Uterus (tissue), 4 donors: ENCODE data around the gene PAM. TPM values are rescaled to one million over a fixed set of nuclear protein-coding genes. Genes with fewer than 3 reads are reported as not detected.

Source experiments
- DNase-seq, 2 donors: peaks; one replicate each; pipeline ENCODE4 v3.0.0-alpha.2; 2019 to 2020
- H3K27ac ChIP-seq, 2 donors: fragments of 200-600 bp; sonication (generic); 1 replicate in 1 of 2; 2 replicates in 1 of 2; pipeline ENCODE4 v1.5.1; 2016 to 2018
- H3K27me3 ChIP-seq, 2 donors: fragments of 200-600 bp; sonication (generic); one replicate each; pipeline ENCODE4 v1.5.1; 2018 to 2019; ENCODE audit warnings: control low read depth in 1 of 2
- H3K36me3 ChIP-seq, 2 donors: fragments of 200-600 bp; sonication (generic); one replicate each; pipeline ENCODE4 v1.5.1; 2019; ENCODE audit warnings: control low read depth in 1 of 2
- H3K4me1 ChIP-seq, 2 donors: fragments of 200-600 bp; sonication (generic); one replicate each; pipeline ENCODE4 v1.5.1; 2018 to 2019; ENCODE audit warnings: control low read depth in 1 of 2
- H3K4me3 ChIP-seq, 2 donors: fragments of 200-600 bp; sonication (generic); 1 replicate in 1 of 2; 2 replicates in 1 of 2; pipeline ENCODE4 v1.5.1; 2018 to 2019; ENCODE audit warnings: mild to moderate bottlenecking in 1 of 2
- H3K9me3 ChIP-seq, 2 donors: fragments of 200-600 bp; sonication (generic); one replicate each; pipeline ENCODE4 v1.5.1; 2019; ENCODE audit warnings: control low read depth in 1 of 2
- CTCF ChIP-seq, 4 experiments: fragments of 200-600 bp in 2 of 4; fragments of 450-650 bp in 2 of 4; sonication (generic) in 2 of 4; IDR thresholded peaks; one replicate each; pipeline ENCODE4 v1.5.1; 2016 to 2019; ENCODE audit warnings: antibody characterized with exemption in 4 of 4, mild to moderate bottlenecking in 2 of 4, moderate library complexity in 1 of 4
- POLR2A ChIP-seq, 2 donors: fragments of 450-650 bp; IDR thresholded peaks; one replicate each; pipeline ENCODE4 v1.6.1; 2016; ENCODE audit warnings: antibody characterized with exemption in 2 of 2, mild to moderate bottlenecking in 1 of 2, moderate library complexity in 1 of 2
- intact Hi-C: fragments of 100-400 bp; cut with DNase I; formaldehyde crosslinking; loops from one replicate; pipeline ENCODE4 v1.15.1; 2023; ENCODE audit warnings: low total_unique reads
- total RNA-seq, 4 donors: library from RNA; depleted of rRNA in 3 of 4; stranded (reverse); fragments of >200 nt in 3 of 4; gene quantifications; one replicate each; pipeline versions ENCODE4 v1.1.0 to v1.2.4, GENCODE V29; 2014 to 2023
- donor health status: DM: yes; HTN: yes; CAD: no.

PAM gene
- total RNA-seq, 4 donors from 2014 or later = 101 to 502 (median 168) TPM

GRCh38 chr5:102794677-102795331 is 39.7 kb downstream of the PAM start:
- TF ChIP-seq CTCF (IDR thresholded peaks at IDR 0.05) = no peak
- TF ChIP-seq POLR2A (IDR thresholded peaks at IDR 0.05) = no peak
- DNase-seq = no peak
- H3K9me3 ChIP-seq = no peaks in the 10 kb centered on the region
- no peaks in the 10 kb centered on the region for H3K27me3 ChIP-seq
- no peaks in the 10 kb centered on the region for H3K36me3 ChIP-seq
- H3K27ac ChIP-seq = peak overlapping the region in 1 of 2 donors; percentile 44
- intact Hi-C loops = no loop called here
- H3K4me1 ChIP-seq = no peaks in the 10 kb centered on the region
- no peak overlapping the region for H3K4me3 ChIP-seq

DNA sequence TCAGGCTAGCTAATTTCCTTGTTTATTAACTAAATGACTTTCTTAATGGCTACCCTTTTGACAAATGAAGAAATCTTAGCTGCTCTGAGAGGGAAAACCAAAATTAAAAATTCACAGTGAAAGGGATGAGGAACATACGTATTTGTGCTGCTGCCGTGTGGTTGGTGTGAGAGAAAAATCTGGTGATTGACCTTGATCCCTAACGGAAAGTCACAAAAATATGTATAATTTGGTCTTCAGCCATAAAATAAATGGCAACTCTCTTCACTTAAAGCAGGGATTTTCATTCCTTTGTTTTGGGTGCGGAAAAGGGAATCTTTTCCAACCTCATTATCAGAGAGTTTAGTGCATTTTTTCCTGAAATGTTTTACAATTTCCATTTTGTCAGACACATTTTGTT is 40.4 kb downstream of the PAM start:
- peak overlapping the region in 1 of 2 donors; percentile 44 for H3K27ac ChIP-seq
- H3K27me3 ChIP-seq = no peaks in the 10 kb centered on the region
- H3K4me3 ChIP-seq = no peak overlapping the region
- no peaks in the 10 kb centered on the region for H3K9me3 ChIP-seq
- H3K36me3 ChIP-seq = no peaks in the 10 kb centered on the region
- no peak for DNase-seq
- TF ChIP-seq CTCF (IDR thresholded peaks at IDR 0.05) (no peak), POLR2A (IDR thresholded peaks at IDR 0.05) (no peak)
- intact Hi-C loops = no loop called here
- H3K4me1 ChIP-seq = no peaks in the 10 kb centered on the region

DNA sequence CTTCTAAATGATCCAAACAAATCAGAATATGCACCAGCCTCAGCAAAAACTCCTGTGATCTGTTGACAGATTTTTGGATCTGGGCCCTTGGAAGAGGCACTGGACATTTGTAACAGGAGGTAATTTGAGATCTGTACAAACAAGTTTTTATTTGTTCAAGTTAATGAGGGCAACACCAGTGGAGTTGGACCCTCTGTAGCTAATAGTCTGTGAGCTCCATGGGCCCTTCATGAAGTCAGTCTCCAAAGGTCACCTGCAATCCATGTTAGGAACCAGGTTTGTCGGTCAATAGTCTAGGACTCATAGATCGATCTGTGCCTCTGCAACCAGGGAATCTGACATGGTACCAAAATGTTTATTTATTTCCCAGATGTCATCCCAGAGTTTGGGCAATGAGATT is 40.9 kb downstream of the PAM start:
- no peaks in the 10 kb centered on the region for H3K4me1 ChIP-seq
- no peak for TF ChIP-seq CTCF (IDR thresholded peaks at IDR 0.05)
- no peak for TF ChIP-seq POLR2A (IDR thresholded peaks at IDR 0.05)
- intact Hi-C loops = no loop called here

GRCh38 chr5:102796498-102796897 is 41.4 kb downstream of the PAM start:
- no peak for TF ChIP-seq CTCF (IDR thresholded peaks at IDR 0.05)
- TF ChIP-seq POLR2A (IDR thresholded peaks at IDR 0.05) = no peak
- Histone ChIP-seq H3K4me1 (no peaks in the 10 kb centered on the region), H3K4me3 (no peak overlapping the region), H3K27me3 (no peaks in the 10 kb centered on the region), H3K9me3 (no peaks in the 10 kb centered on the region), H3K27ac (no peak overlapping the region), H3K36me3 (no peaks in the 10 kb centered on the region)
- intact Hi-C loops = no loop called here
- DNase-seq = no peak

More for the DNA sequence above, 40.9 kb downstream of the PAM start:
- H3K4me3 ChIP-seq = no peak overlapping the region
- H3K9me3 ChIP-seq = no peaks in the 10 kb centered on the region
- no peaks in the 10 kb centered on the region for H3K27me3 ChIP-seq
- no peak for DNase-seq
- H3K27ac ChIP-seq = no peak overlapping the region
- no peaks in the 10 kb centered on the region for H3K36me3 ChIP-seq

- no peak for DNase-seq
- intact Hi-C loops = no loop called here
- no peak for TF ChIP-seq POLR2A (IDR thresholded peaks at IDR 0.05)
- no peak for TF ChIP-seq CTCF (IDR thresholded peaks at IDR 0.05)
- Histone ChIP-seq H3K27ac (no peak overlapping the region), H3K9me3 (no peaks in the 10 kb centered on the region), H3K4me3 (no peak overlapping the region), H3K27me3 (no peaks in the 10 kb centered on the region), H3K4me1 (no peaks in the 10 kb centered on the region), H3K36me3 (no peaks in the 10 kb centered on the region)
Measured at GRCh38 chr5:102797322-102797884, 42.3 kb downstream of the PAM start.
